ENCODE data around the gene DLG2. TPM values are rescaled to one million over a fixed set of nuclear protein-coding genes. Genes with fewer than 3 reads are reported as not detected.

Gene DLG2
- total RNA-seq, 1 donor from 2014 or later, result 2.1 TPM

- no peak for DNase-seq (ENCODE audit: low spot score)
- Mint-ChIP-seq H3K27me3 (ENCODE audit: insufficient read depth) (no peaks in the 10 kb centered on the region), H3K36me3 (ENCODE audit: low read depth) (no peaks in the 10 kb centered on the region), H3K27ac (no peak overlapping the region), H3K4me1 (ENCODE audit: low read depth) (no peaks in the 10 kb centered on the region), H3K9me3 (peaks cover 15% of the 10 kb centered on the region), H3K4me3 (no peak overlapping the region)
- intact Hi-C loops (cut with micrococcal nuclease), result no loop called here
These were observed 1686.1 kb downstream of the DLG2 start for GRCh38 chr11:83941050-83941449.

GRCh38 chr11:83938148-83938547, 1689.0 kb downstream of the DLG2 start:
- intact Hi-C loops (cut with micrococcal nuclease), result no loop called here
- peaks cover 6% of the 10 kb centered on the region for H3K9me3 Mint-ChIP-seq

GRCh38 chr11:83933008-83933407, 1694.1 kb downstream of the DLG2 start:
- Mint-ChIP-seq H3K27ac (no peak overlapping the region), H3K9me3 (no peaks in the 10 kb centered on the region), H3K4me1 (ENCODE audit: low read depth) (no peaks in the 10 kb centered on the region), H3K27me3 (ENCODE audit: insufficient read depth) (no peaks in the 10 kb centered on the region), H3K4me3 (no peak overlapping the region), H3K36me3 (ENCODE audit: low read depth) (no peaks in the 10 kb centered on the region)
- no peak for DNase-seq (ENCODE audit: low spot score)
- intact Hi-C loops (cut with micrococcal nuclease), result no loop called here

More at GRCh38 chr11:83938148-83938547, 1689.0 kb downstream of the DLG2 start:
- Mint-ChIP-seq H3K4me3 (no peak overlapping the region), H3K36me3 (ENCODE audit: low read depth) (no peaks in the 10 kb centered on the region), H3K27ac (no peak overlapping the region), H3K27me3 (ENCODE audit: insufficient read depth) (no peaks in the 10 kb centered on the region), H3K4me1 (ENCODE audit: low read depth) (no peaks in the 10 kb centered on the region)
- no peak for DNase-seq (ENCODE audit: low spot score)

- intact Hi-C loops (cut with micrococcal nuclease), result no loop called here
- no peaks in the 10 kb centered on the region for H3K4me1 Mint-ChIP-seq (ENCODE audit: low read depth)
- H3K4me3 Mint-ChIP-seq, result no peak overlapping the region
- H3K27ac Mint-ChIP-seq, result no peak overlapping the region
- DNase-seq (ENCODE audit: low spot score), result no peak
- no peaks in the 10 kb centered on the region for H3K27me3 Mint-ChIP-seq (ENCODE audit: insufficient read depth)
- H3K36me3 Mint-ChIP-seq (ENCODE audit: low read depth), result no peaks in the 10 kb centered on the region
- H3K9me3 Mint-ChIP-seq, result no peaks in the 10 kb centered on the region
These were observed 1699.7 kb downstream of the DLG2 start for GRCh38 chr11:83927422-83927821.

GRCh38 chr11:83924795-83925542, 1702.2 kb downstream of the DLG2 start:
- no peaks in the 10 kb centered on the region for H3K36me3 Mint-ChIP-seq (ENCODE audit: low read depth)
- H3K4me1 Mint-ChIP-seq (ENCODE audit: low read depth), result no peaks in the 10 kb centered on the region
- no peaks in the 10 kb centered on the region for H3K27me3 Mint-ChIP-seq (ENCODE audit: insufficient read depth)
- H3K9me3 Mint-ChIP-seq, result no peaks in the 10 kb centered on the region
- intact Hi-C loops (cut with micrococcal nuclease), result no loop called here
- DNase-seq (ENCODE audit: low spot score), result no peak
- H3K27ac Mint-ChIP-seq, result no peak overlapping the region
- H3K4me3 Mint-ChIP-seq, result no peak overlapping the region

GRCh38 chr11:83923961-83924360, 1703.2 kb downstream of the DLG2 start:
- Mint-ChIP-seq H3K4me1 (ENCODE audit: low read depth) (no peaks in the 10 kb centered on the region), H3K27ac (no peak overlapping the region), H3K4me3 (no peak overlapping the region), H3K27me3 (ENCODE audit: insufficient read depth) (no peaks in the 10 kb centered on the region), H3K36me3 (ENCODE audit: low read depth) (no peaks in the 10 kb centered on the region), H3K9me3 (no peaks in the 10 kb centered on the region)
- no peak for DNase-seq (ENCODE audit: low spot score)
- intact Hi-C loops (cut with micrococcal nuclease), result no loop called here

- no peak for DNase-seq (ENCODE audit: low spot score)
- intact Hi-C loops (cut with micrococcal nuclease), result no loop called here
- Mint-ChIP-seq H3K27ac (no peak overlapping the region), H3K4me1 (ENCODE audit: low read depth) (no peaks in the 10 kb centered on the region), H3K4me3 (no peak overlapping the region), H3K9me3 (no peaks in the 10 kb centered on the region), H3K36me3 (ENCODE audit: low read depth) (no peaks in the 10 kb centered on the region), H3K27me3 (ENCODE audit: insufficient read depth) (no peaks in the 10 kb centered on the region)
These were observed 1704.2 kb downstream of the DLG2 start for GRCh38 chr11:83922953-83923352.

- DNase-seq (ENCODE audit: low spot score), result no peak
- Mint-ChIP-seq H3K4me3 (no peak overlapping the region), H3K4me1 (ENCODE audit: low read depth) (no peaks in the 10 kb centered on the region), H3K36me3 (ENCODE audit: low read depth) (no peaks in the 10 kb centered on the region), H3K9me3 (no peaks in the 10 kb centered on the region), H3K27ac (no peak overlapping the region), H3K27me3 (ENCODE audit: insufficient read depth) (no peaks in the 10 kb centered on the region)
- intact Hi-C loops (cut with micrococcal nuclease), result no loop called here
These were observed 1704.8 kb downstream of the DLG2 start for GRCh38 chr11:83922318-83922717.

- intact Hi-C loops (cut with micrococcal nuclease), result no loop called here
- Mint-ChIP-seq H3K4me3 (no peak overlapping the region), H3K36me3 (ENCODE audit: low read depth) (no peaks in the 10 kb centered on the region)
These were observed 1705.5 kb downstream of the DLG2 start for GRCh38 chr11:83921447-83922192.

GRCh38 chr11:83918476-83918875, 1708.7 kb downstream of the DLG2 start:
- Mint-ChIP-seq H3K4me3 (no peak overlapping the region), H3K9me3 (no peaks in the 10 kb centered on the region), H3K36me3 (ENCODE audit: low read depth) (no peaks in the 10 kb centered on the region), H3K27me3 (ENCODE audit: insufficient read depth) (no peaks in the 10 kb centered on the region), H3K27ac (no peak overlapping the region), H3K4me1 (ENCODE audit: low read depth) (no peaks in the 10 kb centered on the region)
- no peak for DNase-seq (ENCODE audit: low spot score)
- intact Hi-C loops (cut with micrococcal nuclease), result no loop called here

More at GRCh38 chr11:83921447-83922192, 1705.5 kb downstream of the DLG2 start:
- no peaks in the 10 kb centered on the region for H3K27me3 Mint-ChIP-seq (ENCODE audit: insufficient read depth)
- DNase-seq (ENCODE audit: low spot score), result no peak
- no peaks in the 10 kb centered on the region for H3K9me3 Mint-ChIP-seq
- no peak overlapping the region for H3K27ac Mint-ChIP-seq
- H3K4me1 Mint-ChIP-seq (ENCODE audit: low read depth), result no peaks in the 10 kb centered on the region

- Mint-ChIP-seq H3K4me3 (no peak overlapping the region), H3K4me1 (ENCODE audit: low read depth) (no peaks in the 10 kb centered on the region), H3K9me3 (no peaks in the 10 kb centered on the region), H3K27ac (no peak overlapping the region), H3K27me3 (ENCODE audit: insufficient read depth) (no peaks in the 10 kb centered on the region), H3K36me3 (ENCODE audit: low read depth) (no peaks in the 10 kb centered on the region)
- no peak for DNase-seq (ENCODE audit: low spot score)
- intact Hi-C loops (cut with micrococcal nuclease), result no loop called here
These were observed 1712.1 kb downstream of the DLG2 start for GRCh38 chr11:83914995-83915394.

- intact Hi-C loops (cut with micrococcal nuclease), result no loop called here
- no peaks in the 10 kb centered on the region for H3K4me1 Mint-ChIP-seq (ENCODE audit: low read depth)
- H3K9me3 Mint-ChIP-seq, result no peaks in the 10 kb centered on the region
- no peak overlapping the region for H3K4me3 Mint-ChIP-seq
- H3K27me3 Mint-ChIP-seq (ENCODE audit: insufficient read depth), result no peaks in the 10 kb centered on the region
- H3K27ac Mint-ChIP-seq, result no peak overlapping the region
- H3K36me3 Mint-ChIP-seq (ENCODE audit: low read depth), result no peaks in the 10 kb centered on the region
- DNase-seq (ENCODE audit: low spot score), result no peak
These were observed 1717.3 kb downstream of the DLG2 start for GRCh38 chr11:83909579-83910534.
